Sigmoid colon (tissue), 7 donors: ENCODE data around the gene GTPBP3. TPM values are rescaled to one million over a fixed set of nuclear protein-coding genes. Genes with fewer than 3 reads are reported as not detected.

ENCODE experiments used
- DNase-seq: peaks from one replicate; pipeline ENCODE4 v3.0.0-alpha.2; 2019
- H3K27ac ChIP-seq, 4 donors: fragments of 200-600 bp; sonication (generic); one replicate each; pipeline ENCODE4 v1.5.1; 2016 to 2019; ENCODE audit warnings: mild to moderate bottlenecking in 1 of 4
- H3K27me3 ChIP-seq, 3 donors: fragments of 200-600 bp; sonication (generic); one replicate each; pipeline ENCODE4 v1.5.1; 2019; ENCODE audit warnings: mild to moderate bottlenecking in 1 of 3
- H3K36me3 ChIP-seq, 4 donors: fragments of 200-600 bp; sonication (generic); one replicate each; pipeline ENCODE4 v1.5.1; 2016 to 2019
- H3K4me1 ChIP-seq, 4 donors: fragments of 200-600 bp; sonication (generic); one replicate each; pipeline ENCODE4 v1.5.1; 2017 to 2019
- H3K4me3 ChIP-seq, 4 donors: fragments of 200-600 bp; sonication (generic); one replicate each; pipeline ENCODE4 v1.5.1; 2017 to 2019; ENCODE audit warnings: mild to moderate bottlenecking in 2 of 4, moderate library complexity in 1 of 4
- H3K9me3 ChIP-seq, 4 donors: fragments of 200-600 bp in 3 of 4; sonication (generic) in 3 of 4; one replicate each; pipeline versions ENCODE4 v1.5.1 to v1.6.1; 2013 to 2019
- EP300 ChIP-seq, 4 donors: sonication (generic); formaldehyde crosslinking; IDR thresholded peaks; one replicate each; pipeline ENCODE4 v1.6.1; 2017; ENCODE audit warnings: antibody characterized with exemption in 4 of 4
- POLR2A ChIP-seq, 2 donors: fragments of 450-650 bp; IDR thresholded peaks; one replicate each; pipeline ENCODE4 v1.6.1; 2016; ENCODE audit warnings: antibody characterized with exemption in 2 of 2, mild to moderate bottlenecking in 2 of 2, moderate library complexity in 2 of 2
- POLR2AphosphoS5 ChIP-seq, 4 donors: sonication (generic); formaldehyde crosslinking; IDR thresholded peaks; one replicate each; pipeline ENCODE4 v1.6.1; 2017; ENCODE audit warnings: antibody characterized with exemption in 4 of 4
- WGBS, 2 donors: extraction: QIAGEN DNeasy Blood & Tissue Kit; methylation state at CpG; one replicate each; pipeline ENCODE4 v1.1.7; 2013; 5-methylcytosine and 5-hydroxymethylcytosine counted together
- intact Hi-C: fragments of 100-400 bp; cut with DNase I; formaldehyde crosslinking; loops from one replicate; pipeline ENCODE4 v1.15.1; 2023
- polyA plus RNA-seq, 3 donors: library from polyadenylated mRNA; stranded (reverse); fragments of 200-250 nt; gene quantifications; one replicate each; pipeline ENCODE4 v1.2.3, GENCODE V29; 2013
- total RNA-seq, 4 donors: library from RNA; depleted of rRNA; stranded (reverse); fragments of >200 nt; gene quantifications; one replicate each; pipeline ENCODE4 v1.1.0, GENCODE V29; 2016
- TF ChIP-seq, protein P1 (sequence below), 4 experiments: fragments of 450-650 bp in 3 of 4; fragments of 200-600 bp in 1 of 4; IDR thresholded peaks; one replicate each; pipeline ENCODE4 v1.5.1; 2016 to 2019; ENCODE audit warnings: antibody characterized with exemption in 4 of 4, mild to moderate bottlenecking in 3 of 4, moderate library complexity in 2 of 4
- donor health status: healthy with polysubstance abuse.
- donor health status: Bipolar disorder and iron deficiency.
- donor health status: healthy.

Gene GTPBP3
- total and polyA plus RNA-seq, 7 donors = 3.7 to 22.2 (median 13.2) TPM

DNA sequence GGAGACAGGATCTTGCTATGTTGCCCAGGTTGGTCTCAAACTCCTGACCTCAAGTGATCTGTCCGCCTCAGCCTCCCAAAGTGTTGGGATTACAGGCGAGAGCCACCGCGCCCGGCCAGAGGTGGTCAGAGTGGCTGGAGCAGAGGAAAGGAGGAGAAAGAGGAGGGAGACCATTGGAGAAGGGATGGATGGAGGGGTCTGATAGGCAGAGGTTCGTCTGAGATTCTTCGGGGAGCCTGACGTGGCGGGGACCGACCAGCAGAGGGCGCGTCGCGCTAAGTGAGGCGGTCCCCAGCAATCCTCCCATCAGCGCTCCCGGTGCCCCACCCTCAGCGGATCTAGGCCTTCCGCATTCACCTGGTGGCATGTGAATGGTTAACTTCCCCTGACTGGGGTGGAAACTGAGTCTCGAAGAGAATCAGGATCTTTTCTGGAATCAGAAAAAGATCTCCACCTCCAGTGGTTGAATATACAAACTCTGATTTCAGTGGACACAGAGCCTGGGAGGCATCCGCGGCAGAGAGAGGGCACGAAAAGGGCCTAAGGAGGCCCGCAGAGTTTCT is 8.8 kb downstream of the GTPBP3 start:
- WGBS, 2 donors = 15% methylated on average over 24 of the region's 24 CpGs
- peaks cover 0 to 25% (median 12%) of the 10 kb centered on the region in 4 donors for H3K4me1 ChIP-seq
- no peak overlapping the region for H3K4me3 ChIP-seq
- intact Hi-C loops = loop anchor here (1.0 kb wide), 1 partner anchor 40 kb away; no protein-coding TSS in a partner anchor
- H3K27ac ChIP-seq = peak overlapping the region in 3 of 4 donors; percentile 34 to 53 (median 39)
- peak; percentile 83 for DNase-seq
- H3K36me3 ChIP-seq = peaks cover 0 to 14% (median 0%) of the 10 kb centered on the region in 4 donors
- peaks cover 0 to 17% (median 0%) of the 10 kb centered on the region in 3 donors for H3K27me3 ChIP-seq
- no peaks in the 10 kb centered on the region for H3K9me3 ChIP-seq
- TF ChIP-seq, protein P1, sequence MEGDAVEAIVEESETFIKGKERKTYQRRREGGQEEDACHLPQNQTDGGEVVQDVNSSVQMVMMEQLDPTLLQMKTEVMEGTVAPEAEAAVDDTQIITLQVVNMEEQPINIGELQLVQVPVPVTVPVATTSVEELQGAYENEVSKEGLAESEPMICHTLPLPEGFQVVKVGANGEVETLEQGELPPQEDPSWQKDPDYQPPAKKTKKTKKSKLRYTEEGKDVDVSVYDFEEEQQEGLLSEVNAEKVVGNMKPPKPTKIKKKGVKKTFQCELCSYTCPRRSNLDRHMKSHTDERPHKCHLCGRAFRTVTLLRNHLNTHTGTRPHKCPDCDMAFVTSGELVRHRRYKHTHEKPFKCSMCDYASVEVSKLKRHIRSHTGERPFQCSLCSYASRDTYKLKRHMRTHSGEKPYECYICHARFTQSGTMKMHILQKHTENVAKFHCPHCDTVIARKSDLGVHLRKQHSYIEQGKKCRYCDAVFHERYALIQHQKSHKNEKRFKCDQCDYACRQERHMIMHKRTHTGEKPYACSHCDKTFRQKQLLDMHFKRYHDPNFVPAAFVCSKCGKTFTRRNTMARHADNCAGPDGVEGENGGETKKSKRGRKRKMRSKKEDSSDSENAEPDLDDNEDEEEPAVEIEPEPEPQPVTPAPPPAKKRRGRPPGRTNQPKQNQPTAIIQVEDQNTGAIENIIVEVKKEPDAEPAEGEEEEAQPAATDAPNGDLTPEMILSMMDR (IDR thresholded peaks at IDR 0.05) = peak; percentile 91 to 96 (median 94)
- TF ChIP-seq POLR2AphosphoS5 (IDR thresholded peaks at IDR 0.05) = no peak

DNA sequence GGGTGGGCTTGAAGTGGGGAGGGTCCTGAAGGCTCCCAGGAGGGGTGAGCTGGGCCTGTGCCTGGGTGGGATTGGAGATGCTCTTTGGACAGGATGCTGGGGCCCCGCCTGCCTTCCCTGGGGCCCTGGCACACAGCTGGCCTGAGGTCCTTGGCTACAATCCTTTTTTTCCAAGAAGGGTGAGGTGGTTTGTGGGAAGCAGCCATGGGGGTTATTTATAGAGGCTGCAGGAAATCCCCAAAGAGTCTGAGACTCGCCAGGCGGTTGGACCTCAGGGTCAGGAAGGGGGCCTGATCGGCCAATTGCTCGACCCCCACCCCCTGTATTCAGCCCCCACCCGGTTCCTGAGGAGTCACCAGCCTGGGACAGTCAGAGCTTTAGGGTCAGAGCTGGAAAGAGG is 10.0 kb downstream of the GTPBP3 start:
- intact Hi-C loops = no loop called here
- Histone ChIP-seq H3K36me3 (peaks cover 0 to 2% (median 0%) of the 10 kb centered on the region in 4 donors), H3K4me1 (peaks cover 0 to 25% (median 12%) of the 10 kb centered on the region in 4 donors), H3K27me3 (peaks cover 0 to 24% (median 0%) of the 10 kb centered on the region in 3 donors), H3K4me3 (no peak overlapping the region), H3K9me3 (no peaks in the 10 kb centered on the region), H3K27ac (peak overlapping the region; percentile 12 to 63 (median 44))
- WGBS, 2 donors = 28 to 43% methylated on average over 6 of the region's 6 CpGs
- TF ChIP-seq POLR2AphosphoS5 (IDR thresholded peaks at IDR 0.05) (peak in 2 of 4 donors; percentile 12 to 18), EP300 (IDR thresholded peaks at IDR 0.05) (no peak)
- no peak for DNase-seq

DNA sequence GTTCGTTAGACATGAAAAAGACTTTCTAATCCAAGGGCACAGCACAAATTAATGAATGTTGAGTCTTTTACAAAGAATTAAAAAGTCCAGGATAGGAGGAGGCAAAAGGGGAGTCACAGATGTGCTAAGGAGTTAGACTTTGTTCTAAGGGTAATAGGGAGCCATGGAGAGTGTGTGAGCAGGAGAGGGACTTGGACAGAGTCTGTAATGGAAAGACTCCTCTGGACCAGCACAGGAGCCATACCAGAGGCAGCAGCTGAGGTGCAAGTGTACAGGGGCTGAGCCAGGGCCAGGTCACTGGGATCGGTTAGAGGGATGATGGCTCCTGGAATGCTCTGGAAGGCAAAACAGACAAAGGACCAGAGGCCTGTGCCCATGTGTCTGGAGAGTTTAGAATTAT is 10.5 kb downstream of the GTPBP3 start:
- intact Hi-C loops = no loop called here
- DNase-seq = no peak
- Histone ChIP-seq H3K4me3 (no peak overlapping the region), H3K9me3 (no peaks in the 10 kb centered on the region), H3K36me3 (no peaks in the 10 kb centered on the region), H3K27me3 (peaks cover 0 to 24% (median under 1%) of the 10 kb centered on the region in 3 donors), H3K27ac (peak overlapping the region; percentile 12 to 63 (median 44)), H3K4me1 (peaks cover 0 to 25% (median 12%) of the 10 kb centered on the region in 4 donors)
- WGBS, 2 donors = 66 to 69% methylated on average over 2 of the region's 2 CpGs
- no peak for TF ChIP-seq POLR2A (IDR thresholded peaks at IDR 0.05)
- TF ChIP-seq, protein P1 (IDR thresholded peaks at IDR 0.05) = no peak
- no peak for TF ChIP-seq POLR2AphosphoS5 (IDR thresholded peaks at IDR 0.05)
- TF ChIP-seq EP300 (IDR thresholded peaks at IDR 0.05) = no peak

DNA sequence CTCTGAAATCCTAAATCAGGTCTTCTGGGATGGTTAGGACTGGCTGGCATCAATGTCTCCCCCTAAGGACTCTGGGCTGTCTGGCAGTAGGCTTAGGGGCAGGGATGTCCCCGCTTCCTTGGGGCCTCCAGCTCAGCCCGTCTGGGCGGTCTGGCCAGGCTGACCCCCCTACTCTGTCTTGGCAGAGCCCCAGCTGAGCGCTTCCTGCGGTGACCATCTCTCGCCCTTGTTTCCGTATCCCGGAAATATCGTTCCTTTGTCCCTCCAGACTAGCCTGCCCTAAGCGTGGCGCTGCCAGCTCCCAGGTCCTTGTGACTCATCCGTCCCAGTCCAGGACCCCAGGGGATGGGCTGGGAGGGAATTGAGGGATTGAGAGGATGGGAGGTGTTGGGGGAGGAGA is 11.3 kb downstream of the GTPBP3 start:
- intact Hi-C loops = no loop called here
- Histone ChIP-seq H3K4me3 (no peak overlapping the region), H3K27ac (peak overlapping the region; percentile 34 to 63 (median 44)), H3K4me1 (peaks cover 0 to 25% (median 12%) of the 10 kb centered on the region in 4 donors), H3K36me3 (no peaks in the 10 kb centered on the region), H3K27me3 (peaks cover 0 to 24% (median 4%) of the 10 kb centered on the region in 3 donors), H3K9me3 (no peaks in the 10 kb centered on the region)
- 11% methylated on average over 12 of the region's 12 CpGs for WGBS, 2 donors
- peak; percentile 81 for DNase-seq
- TF ChIP-seq POLR2A (IDR thresholded peaks at IDR 0.05) (no peak), POLR2AphosphoS5 (IDR thresholded peaks at IDR 0.05) (peak in 3 of 4 donors; percentile 17 to 61 (median 53))

DNA sequence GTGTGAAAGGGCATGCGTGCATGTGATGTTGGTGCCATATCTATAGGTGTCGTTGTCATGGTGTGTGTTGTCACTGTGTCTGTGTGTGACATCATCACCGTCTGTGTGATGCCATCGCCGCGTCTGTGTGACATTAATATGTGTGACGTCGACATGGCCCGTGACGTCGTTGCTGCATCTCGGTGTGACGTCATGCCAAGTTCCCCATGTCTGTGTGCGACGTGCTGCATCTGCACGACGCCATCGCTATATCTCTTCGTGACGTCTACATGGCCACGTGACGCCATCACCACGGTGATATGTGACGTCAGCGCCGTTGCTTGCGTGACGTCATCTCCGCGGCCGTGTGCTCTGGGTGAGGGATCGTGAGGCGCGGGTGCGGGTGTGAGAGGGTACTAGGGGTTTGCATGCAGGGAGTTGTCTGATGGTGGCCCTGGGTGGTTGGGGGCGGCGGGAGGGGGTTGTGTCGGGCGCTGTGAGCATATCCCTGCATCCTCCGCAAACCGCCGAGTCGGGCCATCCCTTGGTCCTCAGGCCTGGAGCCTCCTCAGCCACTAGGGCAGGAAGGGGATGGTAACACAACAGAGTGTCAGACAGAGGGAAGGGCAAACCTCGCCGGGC is 14.6 kb downstream of the GTPBP3 start:
- intact Hi-C loops = no loop called here
- H3K4me1 ChIP-seq = peaks cover 0 to 17% (median 7%) of the 10 kb centered on the region in 4 donors
- H3K27ac ChIP-seq = no peak overlapping the region
- H3K4me3 ChIP-seq = no peak overlapping the region
- peaks cover 0 to 24% (median 4%) of the 10 kb centered on the region in 3 donors for H3K27me3 ChIP-seq
- no peaks in the 10 kb centered on the region for H3K36me3 ChIP-seq
- no peak for DNase-seq
- WGBS, 2 donors = 92 to 93% methylated on average over 45 of the region's 45 CpGs
- TF ChIP-seq POLR2AphosphoS5 (IDR thresholded peaks at IDR 0.05) (no peak), EP300 (IDR thresholded peaks at IDR 0.05) (no peak)
- TF ChIP-seq, protein P1 (IDR thresholded peaks at IDR 0.05) = no peak
- no peaks in the 10 kb centered on the region for H3K9me3 ChIP-seq
